ENCODE results near the gene ZNF664. TPM values are rescaled to one million over a fixed set of nuclear protein-coding genes. Genes with fewer than 3 reads are reported as not detected.

The ZNF664 gene
- total and polyA plus RNA-seq, 12 donors = 36.9 to 94.6 (median 76.9) TPM

- Histone ChIP-seq H3K27me3 (no peaks in the 10 kb centered on the region), H3K4me1 (peaks cover 0 to 67% (median 23%) of the 10 kb centered on the region in 9 donors), H3K9me3 (no peaks in the 10 kb centered on the region), H3K36me3 (peaks cover 0 to 26% (median 0%) of the 10 kb centered on the region in 9 donors), H3K4me3 (peak overlapping the region; percentile 73 to 98 (median 94)), H3K27ac (peak overlapping the region; percentile 92 to 98 (median 94))
- 0 to 1% methylated on average over 52 to 54 of the region's 55 CpGs for WGBS, 2 donors
- intact Hi-C loops (cut with DNase I) = loop anchor here in 1 of 10 donors (10.0 kb wide), 1 partner anchor 257 kb away; the partner anchor contains the start of gene ATP6V0A2
- peak in 4 of 8 donors; percentile 7 to 39 (median 20) for ATAC-seq
- TF ChIP-seq CTCF (IDR thresholded peaks at IDR 0.05) = no peak
- peak; percentile 23 to 38 for DNase-seq
Measured at GRCh38 chr12:123971770-123972456, 1.1 kb upstream of the ZNF664 start.

GRCh38 chr12:123973552-123974341, 732 bp downstream of the ZNF664 start:
- DNase-seq (peak; percentile 49 to 70), ATAC-seq (peak in 7 of 8 donors; percentile 3 to 49 (median 8))
- intact Hi-C loops (cut with DNase I) = loop anchor here in 1 of 10 donors (10.0 kb wide), 1 partner anchor 259 kb away; the partner anchor contains the start of gene ATP6V0A2
- no peaks in the 10 kb centered on the region for H3K9me3 ChIP-seq
- peak overlapping the region; percentile 73 to 98 (median 94) for H3K4me3 ChIP-seq
- WGBS, 2 donors = 1 to 2% methylated on average over 45 to 69 of the region's 69 CpGs
- H3K27ac ChIP-seq = peak overlapping the region; percentile 81 to 98 (median 92)
- H3K4me1 ChIP-seq = peaks cover 0 to 49% (median 23%) of the 10 kb centered on the region in 9 donors
- H3K36me3 ChIP-seq = peaks cover 0 to 35% (median 0%) of the 10 kb centered on the region in 9 donors
- H3K27me3 ChIP-seq = no peaks in the 10 kb centered on the region
- no peak for TF ChIP-seq CTCF (IDR thresholded peaks at IDR 0.05)

- Histone ChIP-seq H3K9me3 (no peaks in the 10 kb centered on the region), H3K4me3 (no peak overlapping the region), H3K36me3 (peaks cover 0 to 55% (median 0%) of the 10 kb centered on the region in 9 donors), H3K27me3 (no peaks in the 10 kb centered on the region), H3K4me1 (peaks cover 0 to 27% (median 17%) of the 10 kb centered on the region in 9 donors), H3K27ac (no peak overlapping the region)
- TF ChIP-seq CTCF (IDR thresholded peaks at IDR 0.05) = no peak
- intact Hi-C loops (cut with DNase I) = loop anchor here in 1 of 10 donors (10.0 kb wide), 1 partner anchor 262 kb away; the partner anchor contains the start of gene ATP6V0A2
- 89% methylated on average over 7 of the region's 7 CpGs for WGBS, 2 donors
- no peak for ATAC-seq
- no peak for DNase-seq
Measured at GRCh38 chr12:123976227-123976826, 3.3 kb downstream of the ZNF664 start.

- H3K36me3 ChIP-seq = peaks cover 0 to 68% (median 0%) of the 10 kb centered on the region in 9 donors
- TF ChIP-seq CTCF (IDR thresholded peaks at IDR 0.05) = no peak
- no peaks in the 10 kb centered on the region for H3K9me3 ChIP-seq
- intact Hi-C loops (cut with DNase I) = loop anchor here in 1 of 10 donors (10.0 kb wide), 1 partner anchor 265 kb away; the partner anchor contains the start of gene ATP6V0A2
- WGBS, 2 donors = 97 to 99% methylated on average over 6 of the region's 6 CpGs
- H3K4me1 ChIP-seq = peaks cover 4 to 42% (median 13%) of the 10 kb centered on the region in 9 donors
- DNase-seq (no peak), ATAC-seq (no peak)
- no peaks in the 10 kb centered on the region for H3K27me3 ChIP-seq
- no peak overlapping the region for H3K27ac ChIP-seq
- no peak overlapping the region for H3K4me3 ChIP-seq
Measured at GRCh38 chr12:123979566-123979965, 6.6 kb downstream of the ZNF664 start.

All from heart right ventricle (tissue), 16 donors.